A549 (cell line): ENCODE results near the gene USP4.

Experiments used
- CEBPB ChIP-seq, 2 experiments: fragments of >200 bp in 1 of 2; sonication (Bioruptor Twin) in 1 of 2; formaldehyde crosslinking in 1 of 2; IDR thresholded peaks; 2 replicates each; pipeline ENCODE4 v1.6.1; 2012 to 2016
- FOSB ChIP-seq: fragments of 250-450 bp; sonication (Bioruptor Pico); IDR thresholded peaks from 2 replicates; pipeline ENCODE4 v1.5.0; 2020; ENCODE audit warnings: mild to moderate bottlenecking, moderate library complexity
- JUN ChIP-seq, 2 experiments: fragments of >200 bp; sonication (Bioruptor Twin); formaldehyde crosslinking; IDR thresholded peaks; 2 replicates in 1 of 2; 3 replicates in 1 of 2; pipeline ENCODE4 v1.6.1; 2016 to 2017
- MYC ChIP-seq: IDR thresholded peaks from 2 replicates; pipeline ENCODE4 v1.6.1; 2012; ENCODE audit warnings: mild to moderate bottlenecking, inconsistent platforms, low read length, improper control_type of control experiment, borderline replicate concordance
- POLR2A ChIP-seq: IDR thresholded peaks from 2 replicates; pipeline ENCODE4 v1.6.1; 2012; ENCODE audit warnings: mild to moderate bottlenecking, low read length
- RAD21 ChIP-seq, 2 experiments: fragments of >200 bp in 1 of 2; sonication (Bioruptor Twin) in 1 of 2; formaldehyde crosslinking in 1 of 2; IDR thresholded peaks in 1 of 2; conservative IDR thresholded peaks in 1 of 2; 2 replicates in 1 of 2; 3 replicates in 1 of 2; pipeline ENCODE4 v1.6.1; 2012 to 2018; ENCODE audit warnings: inconsistent platforms in 1 of 2
- RFX5 ChIP-seq: fragments of 450-650 bp; IDR thresholded peaks from 2 replicates; pipeline ENCODE4 v1.7.1; 2014; ENCODE audit warnings: antibody characterized with exemption, mild to moderate bottlenecking, moderate library complexity
- SMC3 ChIP-seq: fragments of >200 bp; sonication (Bioruptor Twin); formaldehyde crosslinking; IDR thresholded peaks from 3 replicates; pipeline ENCODE4 v1.6.1; 2018; ENCODE audit warnings: inconsistent platforms
- TFCP2L1 ChIP-seq: fragments of 250-450 bp; sonication (Bioruptor Pico); IDR thresholded peaks from 2 replicates; pipeline ENCODE4 v1.5.0; 2021; ENCODE audit warnings: mild to moderate bottlenecking
- TP53 ChIP-seq: fragments of 250-450 bp; sonication (Bioruptor Pico); IDR thresholded peaks from 2 replicates; pipeline ENCODE4 v1.5.0; 2021; ENCODE audit warnings: mild to moderate bottlenecking, moderate library complexity
- TF ChIP-seq, protein P1 (sequence below): fragments of >200 bp; sonication (Bioruptor Twin); formaldehyde crosslinking; IDR thresholded peaks from 3 replicates; pipeline ENCODE4 v1.5.1; 2016
- TF ChIP-seq, protein P2 (sequence below): fragments of >200 bp; sonication (Bioruptor Twin); formaldehyde crosslinking; IDR thresholded peaks from 3 replicates; pipeline ENCODE4 v1.6.1; 2016

GRCh38 chr3:49266410-49267095 is 73.3 kb downstream of the USP4 start:
- TF ChIP-seq MYC, result no peak
- TF ChIP-seq, protein P1, sequence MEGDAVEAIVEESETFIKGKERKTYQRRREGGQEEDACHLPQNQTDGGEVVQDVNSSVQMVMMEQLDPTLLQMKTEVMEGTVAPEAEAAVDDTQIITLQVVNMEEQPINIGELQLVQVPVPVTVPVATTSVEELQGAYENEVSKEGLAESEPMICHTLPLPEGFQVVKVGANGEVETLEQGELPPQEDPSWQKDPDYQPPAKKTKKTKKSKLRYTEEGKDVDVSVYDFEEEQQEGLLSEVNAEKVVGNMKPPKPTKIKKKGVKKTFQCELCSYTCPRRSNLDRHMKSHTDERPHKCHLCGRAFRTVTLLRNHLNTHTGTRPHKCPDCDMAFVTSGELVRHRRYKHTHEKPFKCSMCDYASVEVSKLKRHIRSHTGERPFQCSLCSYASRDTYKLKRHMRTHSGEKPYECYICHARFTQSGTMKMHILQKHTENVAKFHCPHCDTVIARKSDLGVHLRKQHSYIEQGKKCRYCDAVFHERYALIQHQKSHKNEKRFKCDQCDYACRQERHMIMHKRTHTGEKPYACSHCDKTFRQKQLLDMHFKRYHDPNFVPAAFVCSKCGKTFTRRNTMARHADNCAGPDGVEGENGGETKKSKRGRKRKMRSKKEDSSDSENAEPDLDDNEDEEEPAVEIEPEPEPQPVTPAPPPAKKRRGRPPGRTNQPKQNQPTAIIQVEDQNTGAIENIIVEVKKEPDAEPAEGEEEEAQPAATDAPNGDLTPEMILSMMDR, result no peak
- TF ChIP-seq TP53, result no peak
- TF ChIP-seq FOSB (CRISPR knock-in tag), result no peak
- TF ChIP-seq POLR2A, result no peak
- TF ChIP-seq RAD21 (conservative IDR thresholded peaks at IDR 0.05 in 1 of 2, IDR thresholded peaks at IDR 0.05 in 1 of 2), result no peak
- TF ChIP-seq, protein P2, sequence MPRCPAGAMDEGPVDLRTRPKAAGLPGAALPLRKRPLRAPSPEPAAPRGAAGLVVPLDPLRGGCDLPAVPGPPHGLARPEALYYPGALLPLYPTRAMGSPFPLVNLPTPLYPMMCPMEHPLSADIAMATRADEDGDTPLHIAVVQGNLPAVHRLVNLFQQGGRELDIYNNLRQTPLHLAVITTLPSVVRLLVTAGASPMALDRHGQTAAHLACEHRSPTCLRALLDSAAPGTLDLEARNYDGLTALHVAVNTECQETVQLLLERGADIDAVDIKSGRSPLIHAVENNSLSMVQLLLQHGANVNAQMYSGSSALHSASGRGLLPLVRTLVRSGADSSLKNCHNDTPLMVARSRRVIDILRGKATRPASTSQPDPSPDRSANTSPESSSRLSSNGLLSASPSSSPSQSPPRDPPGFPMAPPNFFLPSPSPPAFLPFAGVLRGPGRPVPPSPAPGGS, result no peak
- no peak for TF ChIP-seq TFCP2L1 (CRISPR knock-in tag)
- TF ChIP-seq SMC3, result no peak
- no peak for TF ChIP-seq RFX5
- no peak for TF ChIP-seq JUN (IDR thresholded peaks at IDR 0.05)
- no peak for TF ChIP-seq CEBPB (IDR thresholded peaks at IDR 0.05)
